Cardiac septum (tissue), 1 donor: ENCODE results near the gene HSPA9. TPM values are rescaled to one million over a fixed set of nuclear protein-coding genes. Genes with fewer than 3 reads are reported as not detected.
"Not testable (repeated sequence)": the region's sequence is repeated elsewhere in the genome, so short reads cannot be mapped to it uniquely, and the experiment has no call there.

Experiments
- DNase-seq: peaks from one replicate; pipeline ENCODE4 v3.0.0-alpha.2; 2020; ENCODE audit warnings: low spot score
- intact Hi-C: fragments of 100-400 bp; cut with DNase I; formaldehyde crosslinking; loops from one replicate; pipeline ENCODE4 v1.14.0; 2022
- total RNA-seq: library from RNA; stranded (reverse); fragmentation: NEBNext Ultra II Directional; extraction: Animal tissue kit (Norgen Biotek cat#: 25700); gene quantifications from one replicate; pipeline ENCODE4 v1.2.1, GENCODE V29; 2021
- donor health status: DM: no; HTN: no; CAD: no.

Gene HSPA9
- total RNA-seq, 1 donor from 2014 or later, result 274 TPM

GRCh38 chr5:138507485-138507884, 67.7 kb downstream of the HSPA9 start:
- intact Hi-C loops, DNase-seq: not testable (repeated sequence)

GRCh38 chr5:138506370-138507306, 68.6 kb downstream of the HSPA9 start:
- no peak for DNase-seq

GRCh38 chr5:138504799-138505198, 70.4 kb downstream of the HSPA9 start:
- intact Hi-C loops, result loop anchor here (1.0 kb wide), 1 partner anchor 54 kb away; no protein-coding TSS in a partner anchor
- DNase-seq, result no peak

More at GRCh38 chr5:138506370-138507306, 68.6 kb downstream of the HSPA9 start:
- intact Hi-C loops, result no loop called here

Other genes with a start within 250 kb of the HSPA9 start
- gene CDC25C, start 243.6 kb downstream of the HSPA9 start, total RNA-seq, result 0.19 TPM
- 23.8 TPM for gene FAM53C, start 237.1 kb downstream of the HSPA9 start, total RNA-seq
- 48.5 TPM for gene KDM3B, start 222.7 kb downstream of the HSPA9 start, total RNA-seq
- gene REEP2, start 136.3 kb downstream of the HSPA9 start, total RNA-seq, result 10.8 TPM
- gene EGR1, start 109.9 kb downstream of the HSPA9 start, total RNA-seq, result 66.8 TPM
- gene ETF1, start 32.2 kb downstream of the HSPA9 start, total RNA-seq, result 86.8 TPM
- gene CTNNA1, start 178.0 kb upstream of the HSPA9 start, total RNA-seq, result 427 TPM